SIG-M5 treated with dmso at 0.1 percent for 504 hours (cell line): ENCODE measurements around the gene CDHR2.
A peak's percentile ranks its signal among the peaks of the same experiment; 100 is the strongest.
"Not testable (repeated sequence)": the region's sequence is repeated elsewhere in the genome, so short reads cannot be mapped to it uniquely, and the experiment has no call there.

Experiments used
- DNase-seq: peaks from one replicate; lab custom pipeline; 2025; ENCODE audit not compliant: unreplicated experiment; lab: John Stamatoyannopoulos, UW

CDHR2 gene

GRCh38 chr5:176595386-176595943, 46.3 kb downstream of the CDHR2 start:
- no peak for DNase-seq

- no peak for DNase-seq
Observed at GRCh38 chr5:176596069-176596644, 47.0 kb downstream of the CDHR2 start.

- no peak for DNase-seq
Observed at GRCh38 chr5:176596689-176597416, 47.7 kb downstream of the CDHR2 start.

- DNase-seq = no peak
Observed at GRCh38 chr5:176597417-176598389, 48.6 kb downstream of the CDHR2 start.

GRCh38 chr5:176599749-176600430, 50.7 kb downstream of the CDHR2 start:
- DNase-seq = not testable (repeated sequence)

GRCh38 chr5:176601901-176602482, 52.9 kb downstream of the CDHR2 start:
- no peak for DNase-seq

- DNase-seq = no peak
Observed at GRCh38 chr5:176603091-176603490, 53.9 kb downstream of the CDHR2 start.

GRCh38 chr5:176606032-176606431, 56.9 kb downstream of the CDHR2 start:
- DNase-seq = no peak

GRCh38 chr5:176606875-176607274, 57.7 kb downstream of the CDHR2 start:
- no peak for DNase-seq

- no peak for DNase-seq
Observed at GRCh38 chr5:176608142-176608705, 59.1 kb downstream of the CDHR2 start.

- DNase-seq = no peak
Observed at GRCh38 chr5:176608937-176609723, 60.0 kb downstream of the CDHR2 start.

GRCh38 chr5:176609724-176610434, 60.7 kb downstream of the CDHR2 start, which contains the start of gene GPRIN1:
Gene GPRIN1, minus strand, starts transcription at chr5:176610156. Its CDS starts 10,322 bp downstream, at chr5:176599834.
- DNase-seq = peak; percentile 29

GRCh38 chr5:176610435-176610773, 61.3 kb downstream of the CDHR2 start:
- no peak for DNase-seq

GRCh38 chr5:176611435-176611834, 62.3 kb downstream of the CDHR2 start:
- peak; percentile 63 for DNase-seq

GRCh38 chr5:176612008-176612407, 62.9 kb downstream of the CDHR2 start:
- DNase-seq = no peak

GRCh38 chr5:176612855-176613254, 63.7 kb downstream of the CDHR2 start:
- DNase-seq = no peak

- DNase-seq = no peak
Observed at GRCh38 chr5:176614805-176615478, 65.8 kb downstream of the CDHR2 start.

- DNase-seq = no peak
Observed at GRCh38 chr5:176616511-176616910, 67.4 kb downstream of the CDHR2 start.
